Measurements from ENCODE around the gene PCNX3. TPM values are rescaled to one million over a fixed set of nuclear protein-coding genes. Genes with fewer than 3 reads are reported as not detected.
A peak's percentile ranks its signal among the peaks of the same experiment; 100 is the strongest.
"Not testable (repeated sequence)": the region's sequence is repeated elsewhere in the genome, so short reads cannot be mapped to it uniquely, and the experiment has no call there.

The PCNX3 gene
- total RNA-seq, 4 donors from 2014 or later: 60.2 to 106 (median 81.3) TPM

- Histone ChIP-seq H3K36me3 (peaks cover 0 to 67% (median 0%) of the 10 kb centered on the region in 3 donors), H3K27ac (no peak overlapping the region), H3K9me3 (no peaks in the 10 kb centered on the region), H3K4me3 (no peak overlapping the region), H3K27me3 (no peaks in the 10 kb centered on the region), H3K4me1 (peaks cover 0 to 26% (median 11%) of the 10 kb centered on the region in 4 donors)
- DNase-seq: no peak
- TF ChIP-seq CTCF (IDR thresholded peaks at IDR 0.05) (no peak), POLR2A (IDR thresholded peaks at IDR 0.05) (no peak)
Observed at GRCh38 chr11:65634905-65635731, 19.5 kb downstream of the PCNX3 start.

- no peak overlapping the region for H3K4me3 ChIP-seq
- H3K27ac ChIP-seq: no peak overlapping the region
- TF ChIP-seq POLR2A (IDR thresholded peaks at IDR 0.05): no peak
- no peak for TF ChIP-seq CTCF (IDR thresholded peaks at IDR 0.05)
- H3K4me1 ChIP-seq: peaks cover 0 to 33% (median 15%) of the 10 kb centered on the region in 4 donors
- H3K9me3 ChIP-seq: no peaks in the 10 kb centered on the region
- DNase-seq: no peak
- no peaks in the 10 kb centered on the region for H3K27me3 ChIP-seq
- H3K36me3 ChIP-seq: peaks cover 0 to 55% (median 0%) of the 10 kb centered on the region in 3 donors
Observed at GRCh38 chr11:65636108-65637031, 20.8 kb downstream of the PCNX3 start.

DNA sequence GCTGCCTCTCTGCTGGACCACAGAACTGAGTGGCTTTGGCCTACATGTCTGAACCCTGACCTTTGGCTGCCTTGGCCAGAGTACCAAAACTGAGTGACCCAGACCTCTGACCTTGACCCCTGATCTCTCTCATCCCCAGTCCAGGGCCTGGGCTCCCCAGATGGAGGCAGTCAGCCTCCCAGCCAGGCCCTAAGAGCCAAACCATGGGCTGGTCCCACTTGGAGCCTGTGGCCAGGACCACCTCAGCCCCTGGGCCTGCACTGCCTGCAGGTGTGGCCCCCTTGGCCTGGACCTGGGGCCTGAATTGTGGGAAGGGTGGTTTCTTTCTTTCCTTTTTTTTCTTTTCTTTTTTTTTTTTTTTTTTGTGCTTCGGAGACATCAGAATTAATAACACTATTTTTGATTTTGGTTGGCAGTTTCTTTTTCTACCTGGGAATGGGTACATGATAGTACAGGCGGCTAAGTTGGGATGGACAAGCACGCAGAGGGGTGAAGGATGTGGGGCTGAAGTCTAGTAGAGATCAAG, 21.5 kb downstream of the PCNX3 start:
- Histone ChIP-seq H3K9me3 (no peaks in the 10 kb centered on the region), H3K36me3 (peaks cover 0 to 48% (median 0%) of the 10 kb centered on the region in 3 donors), H3K27me3 (no peaks in the 10 kb centered on the region), H3K4me1 (peaks cover 0 to 36% (median 18%) of the 10 kb centered on the region in 4 donors), H3K27ac (peak overlapping the region; percentile 88 to 95 (median 94)), H3K4me3 (no peak overlapping the region)
- no peak for TF ChIP-seq POLR2A (IDR thresholded peaks at IDR 0.05)
- no peak for TF ChIP-seq CTCF (IDR thresholded peaks at IDR 0.05)
- no peak for DNase-seq

GRCh38 chr11:65637794-65638419, 22.3 kb downstream of the PCNX3 start, which contains the start of gene SIPA1:
TSS of gene SIPA1 (plus strand) at chr11:65638101. CDS start at chr11:65640922, 2,821 bp downstream.
- peak; percentile 75 to 85 (median 83) for DNase-seq
- Histone ChIP-seq H3K36me3 (peaks cover 0 to 46% (median 0%) of the 10 kb centered on the region in 3 donors), H3K27me3 (no peaks in the 10 kb centered on the region), H3K27ac (peak within 1 kb of the TSS; percentile 88 to 95 (median 94)), H3K4me3 (peak within 1 kb of the TSS; percentile 52 to 89 (median 78)), H3K4me1 (peaks cover 0 to 36% (median 22%) of the 10 kb centered on the region in 4 donors), H3K9me3 (no peaks in the 10 kb centered on the region)
- TF ChIP-seq POLR2A (IDR thresholded peaks at IDR 0.05): peak in 1 of 2 donors; percentile 45
- peak in 4 of 6 experiments; percentile 16 to 30 (median 30) for TF ChIP-seq CTCF (IDR thresholded peaks at IDR 0.05)

DNA sequence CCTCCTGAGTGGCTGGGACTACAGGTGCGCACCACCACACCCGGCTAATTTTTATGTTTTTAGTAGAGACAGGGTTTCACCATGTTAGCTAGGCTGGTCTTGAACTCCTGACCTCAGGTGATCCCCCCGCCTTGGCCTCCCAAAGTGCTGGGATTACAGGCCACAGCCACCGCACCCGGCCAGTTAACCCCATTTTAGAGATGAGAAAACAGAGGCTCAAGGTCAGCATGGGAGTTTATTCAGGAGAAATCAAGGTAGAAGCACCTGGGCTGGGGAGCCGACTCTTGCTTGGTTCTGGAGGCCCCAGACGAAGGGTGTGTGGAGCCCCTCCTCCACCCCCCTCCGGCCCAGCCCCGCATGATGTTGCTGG, 23.6 kb downstream of the PCNX3 start:
- H3K27ac ChIP-seq: peak overlapping the region; percentile 88 to 95 (median 94)
- peak overlapping the region; percentile 52 to 89 (median 78) for H3K4me3 ChIP-seq
- peaks cover 0 to 36% (median 22%) of the 10 kb centered on the region in 4 donors for H3K4me1 ChIP-seq
- DNase-seq, H3K9me3 ChIP-seq, H3K27me3 ChIP-seq: not testable (repeated sequence)
- peaks cover 0 to 33% (median 0%) of the 10 kb centered on the region in 3 donors for H3K36me3 ChIP-seq

All from Peyer's patch (tissue), 4 donors.